K562 (cell line): ENCODE measurements around the gene LY6G6C. TPM values are rescaled to one million over a fixed set of nuclear protein-coding genes. Genes with fewer than 3 reads are reported as not detected.

Source experiments
- CREB5 ChIP-seq: fragments of 250-450 bp; sonication (Bioruptor Pico); IDR thresholded peaks from 2 replicates; pipeline ENCODE4 v1.5.0; 2020; ENCODE audit warnings: mild to moderate bottlenecking
- CXXC5 ChIP-seq: fragments of 250-450 bp; sonication (Bioruptor Pico); IDR thresholded peaks from 2 replicates; pipeline ENCODE4 v1.8.0; 2022; ENCODE audit warnings: inconsistent platforms, mild to moderate bottlenecking, moderate library complexity
- DACH1 ChIP-seq: fragments of 450-650 bp; IDR thresholded peaks from 2 replicates; pipeline ENCODE4 v1.6.1; 2018; ENCODE audit not compliant: partially characterized antibody
- ERF ChIP-seq: fragments of 450-650 bp; formaldehyde crosslinking; IDR thresholded peaks from 2 replicates; pipeline ENCODE4 v1.4.0; 2020; ENCODE audit warnings: mild to moderate bottlenecking, mixed read lengths
- FIP1L1 ChIP-seq: fragments of 200-400 bp; formaldehyde crosslinking; IDR thresholded peaks from 2 replicates; pipeline ENCODE4 v1.6.1; 2018; ENCODE audit warnings: mild to moderate bottlenecking, low read depth, low read length; ENCODE audit not compliant: poor library complexity, severe bottlenecking
- GTF2F1 ChIP-seq: IDR thresholded peaks from 2 replicates; pipeline ENCODE4 v1.6.1; 2011; ENCODE audit warnings: low read depth, low read length, improper control_type of control experiment
- KLF10 ChIP-seq: fragments of 250-450 bp; sonication (Bioruptor Pico); IDR thresholded peaks from 2 replicates; pipeline ENCODE4 v1.6.1; 2021; ENCODE audit warnings: matching md5 sums
- MAZ ChIP-seq, 2 experiments: fragments of 450-650 bp in 1 of 2; sonication (generic) in 1 of 2; formaldehyde crosslinking; IDR thresholded peaks in 1 of 2; conservative IDR thresholded peaks in 1 of 2; 2 replicates each; pipeline versions ENCODE4 v1.4.0 to v1.5.0; 2020; ENCODE audit warnings: mild to moderate bottlenecking in 1 of 2, missing genetic modification reagents in 1 of 2
- MEF2D ChIP-seq: conservative IDR thresholded peaks from 2 replicates; pipeline ENCODE4 v1.6.1; 2016; ENCODE audit warnings: low read depth, missing genetic modification characterization, missing compliant biosample characterization
- STAT5A ChIP-seq: IDR thresholded peaks from 2 replicates; pipeline ENCODE4 v1.6.1; 2012; ENCODE audit warnings: low read length, inconsistent platforms, borderline replicate concordance
- TAF1 ChIP-seq: IDR thresholded peaks from 2 replicates; pipeline ENCODE4 v1.6.1; 2011; ENCODE audit warnings: mild to moderate bottlenecking, low read length, moderate library complexity; ENCODE audit not compliant: insufficient read depth, control insufficient read depth, severe bottlenecking; ENCODE audit errors: extremely low read depth
- TAF7 ChIP-seq: fragments of 450-650 bp; IDR thresholded peaks from 2 replicates; pipeline ENCODE4 v1.6.1; 2016; ENCODE audit warnings: missing genetic modification characterization, missing compliant biosample characterization
- TCFL5 ChIP-seq: fragments of 250-450 bp; sonication (Bioruptor Pico); conservative IDR thresholded peaks from 2 replicates; pipeline ENCODE4 v1.6.1; 2021; ENCODE audit warnings: mild to moderate bottlenecking, moderate library complexity, matching md5 sums
- TEAD1 ChIP-seq, 2 experiments: fragments of 450-650 bp in 1 of 2; sonication (generic) in 1 of 2; formaldehyde crosslinking; IDR thresholded peaks; 2 replicates each; pipeline versions ENCODE4 v1.4.0 to v1.8.0; 2020 to 2022; ENCODE audit warnings: mild to moderate bottlenecking in 2 of 2, missing genetic modification reagents in 1 of 2
- U2AF1 ChIP-seq: fragments of 200-400 bp; formaldehyde crosslinking; optimal IDR thresholded peaks from 2 replicates; pipeline ENCODE3; 2017; ENCODE audit warnings: mild to moderate bottlenecking, low read depth, low read length, moderate library complexity
- UBTF ChIP-seq, 2 experiments: IDR thresholded peaks; 2 replicates each; pipeline ENCODE4 v1.6.1; 2012; ENCODE audit warnings: improper control_type of control experiment in 2 of 2, low read depth in 2 of 2, low read length in 2 of 2, borderline replicate concordance in 1 of 2
- ZC3H11A ChIP-seq: IDR thresholded peaks from 2 replicates; pipeline ENCODE4 v1.6.1; 2012; ENCODE audit warnings: low read depth, low read length, improper control_type of control experiment
- ZFP91 ChIP-seq: sonication (generic); formaldehyde crosslinking; IDR thresholded peaks from 2 replicates; pipeline ENCODE4 v1.8.0; 2022; ENCODE audit warnings: mild to moderate bottlenecking, missing genetic modification reagents
- ZNF77 ChIP-seq: fragments of 250-450 bp; sonication (Bioruptor Pico); IDR thresholded peaks from 2 replicates; pipeline ENCODE4 v1.5.0; 2020
- polyA plus RNA-seq, 8 experiments: library from polyadenylated mRNA; depleted of rRNA in 4 of 8; stranded (reverse) in 5 of 8; unstranded in 3 of 8; fragments of >200 nt; fragmentation: Nextera tagmentation in 2 of 8; fragmentation: Illumina TruSeq in 1 of 8; extraction: Ambion mirVana in 2 of 8; extraction: Trizol in 1 of 8; gene quantifications; 2 replicates each; pipeline versions ENCODE4 v1.2.1 to v1.2.3, GENCODE V29; 2011 to 2014; ENCODE audit warnings: inconsistent platforms in 1 of 8, missing spikeins in 1 of 8
- total RNA-seq, 7 experiments: library from RNA; depleted of rRNA in 6 of 7; stranded (reverse); fragments of >200 nt in 6 of 7; fragmentation: Illumina TruSeq in 2 of 7; extraction: Trizol in 2 of 7; gene quantifications; 2 replicates each; pipeline versions ENCODE4 v1.2.1 to v1.2.3, GENCODE V29; 2011 to 2021; ENCODE audit warnings: low replicate concordance in 1 of 7

Gene LY6G6C
- total and polyA plus RNA-seq, 9 of the 15 experiments (the other 6 are each of a cell fraction or from before 2014, with no cell fraction given): 0.06 to 0.20 TPM; not detected in 7

- TF ChIP-seq GTF2F1: peak; percentile 90; the same call in 1 of the 2 replicates
- 0 out of 2 replicates have a peak, but pooled peaks have one; percentile 41 for TF ChIP-seq TCFL5 (CRISPR knock-in tag)
- peak; percentile 64 to 91 for TF ChIP-seq MAZ (CRISPR knock-in tag; conservative IDR thresholded peaks at IDR 0.05 in 1 of 2, IDR thresholded peaks at IDR 0.05 in 1 of 2)
- peak; percentile 84 for TF ChIP-seq CREB5
- TF ChIP-seq U2AF1: no peak
- TF ChIP-seq KLF10 (CRISPR knock-in tag): 0 out of 2 replicates have a peak, but pooled peaks have one; percentile 61
- no peak for TF ChIP-seq ZC3H11A
- no peak for TF ChIP-seq FIP1L1
- TF ChIP-seq ZFP91 (CRISPR knock-in tag): peak; percentile 63; the same call in 1 of the 2 replicates
- no peak for TF ChIP-seq TAF1
- TF ChIP-seq TAF7 (tag): peak; percentile 4
- TF ChIP-seq ZNF77 (CRISPR knock-in tag): no peak
- TF ChIP-seq CXXC5 (CRISPR knock-in tag): peak; percentile 41
- peak; percentile 22; the same call in 1 of the 2 replicates for TF ChIP-seq MEF2D (tag)
- peak; percentile 39; the same call in 1 of the 2 replicates for TF ChIP-seq ERF (CRISPR knock-in tag)
- TF ChIP-seq UBTF (IDR thresholded peaks at IDR 0.05; ENCODE audit: borderline replicate concordance in 1 of 2, low read depth in 2 of 2, low read length in 2 of 2): peak in 1 of 2 experiments; percentile 70; a peak in 2 of 4 replicates
- TF ChIP-seq TEAD1 (CRISPR knock-in tag; IDR thresholded peaks at IDR 0.05): peak in 1 of 2 experiments; percentile 69; a peak in 2 of 4 replicates
- no peak for TF ChIP-seq DACH1
- peak; percentile 29; the same call in 1 of the 2 replicates for TF ChIP-seq STAT5A
These were observed 16.7 kb upstream of the LY6G6C start (continued) for GRCh38 chr6:31737991-31738979.
